HG02970 (cell line): ENCODE measurements around the gene IGF2R.
"Not testable (repeated sequence)": the region's sequence is repeated elsewhere in the genome, so short reads cannot be mapped to it uniquely, and the experiment has no call there.

Source experiments
- ATAC-seq: cut with Tn5 transposase; IDR thresholded peaks from one replicate; pipeline ENCODE4 v1.9.1; 2021; ENCODE audit warnings: mild to moderate bottlenecking, moderate library complexity, moderate number of reproducible peaks; ENCODE audit not compliant: unreplicated experiment, low FRiP score

The IGF2R gene

DNA sequence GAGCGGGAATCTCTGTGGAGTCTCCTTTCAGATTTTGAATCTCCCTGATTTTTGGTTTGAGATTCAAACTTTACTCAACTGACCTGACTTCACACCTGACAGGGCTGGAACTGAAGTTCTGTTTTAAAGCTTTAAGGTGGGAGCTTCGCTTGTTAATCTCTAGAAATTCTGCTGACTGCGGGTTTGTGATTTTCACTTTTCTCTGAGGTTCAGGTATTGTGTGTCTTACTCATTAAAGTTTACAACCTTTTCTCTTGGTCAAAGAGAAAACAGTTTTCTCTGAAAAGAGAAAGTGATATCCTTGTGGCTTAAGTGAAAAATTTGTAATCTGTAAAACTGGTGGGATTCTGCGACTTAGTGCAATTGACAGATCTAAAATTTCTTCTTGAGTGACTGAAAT lies 20.7 kb upstream of the IGF2R start:
- ATAC-seq: no peak

DNA sequence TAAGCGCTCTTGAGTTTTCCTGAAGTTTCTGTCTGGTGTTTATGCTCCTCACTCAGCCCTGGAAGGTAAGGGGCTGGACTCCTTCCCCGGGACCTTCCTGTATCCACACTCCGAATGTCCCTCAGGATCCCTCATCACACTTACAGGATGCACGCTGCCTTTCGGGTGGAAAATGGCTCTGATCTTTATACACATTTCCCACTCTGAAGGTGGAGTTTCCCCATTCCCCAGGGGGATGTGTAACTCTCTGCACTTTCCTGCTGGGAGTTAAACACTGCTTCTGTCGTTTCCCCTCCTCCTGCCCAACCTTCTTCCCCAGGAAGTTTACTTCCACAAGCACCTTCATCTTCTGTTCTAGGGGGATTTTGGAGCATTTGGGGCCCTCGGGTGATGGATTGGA lies 17.1 kb upstream of the IGF2R start:
- ATAC-seq: no peak

GRCh38 chr6:159952289-159953005 lies 16.4 kb upstream of the IGF2R start:
- ATAC-seq: no peak

GRCh38 chr6:159953091-159953601 lies 15.7 kb upstream of the IGF2R start:
- ATAC-seq: no peak

GRCh38 chr6:159955945-159956361 lies 12.9 kb upstream of the IGF2R start:
- no peak for ATAC-seq

DNA sequence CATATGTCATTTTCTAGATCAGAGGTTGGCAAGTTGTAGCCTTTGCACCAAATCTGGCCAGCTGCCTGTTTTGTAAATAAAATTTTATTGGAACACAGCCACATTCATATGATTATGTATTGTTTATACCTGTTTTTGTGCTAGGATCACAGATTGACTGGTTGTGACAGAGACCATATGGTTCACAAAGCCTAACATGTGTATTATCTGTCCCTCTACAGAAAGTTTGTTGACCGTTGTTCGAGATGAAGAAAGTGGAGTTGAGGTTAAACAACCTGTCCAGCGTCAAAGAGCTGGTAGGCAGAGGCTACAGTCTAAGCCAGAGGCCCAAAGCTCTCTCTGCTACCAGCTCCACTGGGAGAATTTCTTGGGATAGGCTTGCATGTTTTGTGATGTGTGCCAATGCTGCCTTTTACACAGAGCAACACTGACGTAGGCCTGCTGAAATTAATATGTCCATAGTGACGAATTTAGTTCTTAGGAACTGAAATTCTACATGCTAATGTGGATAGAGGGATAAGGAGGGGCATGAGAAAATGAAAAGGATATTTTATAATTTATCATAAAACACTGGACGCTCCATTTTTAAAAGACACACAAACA lies 11.7 kb upstream of the IGF2R start:
- ATAC-seq: no peak

GRCh38 chr6:159959165-159959975 lies 9.5 kb upstream of the IGF2R start:
- ATAC-seq: no peak

DNA sequence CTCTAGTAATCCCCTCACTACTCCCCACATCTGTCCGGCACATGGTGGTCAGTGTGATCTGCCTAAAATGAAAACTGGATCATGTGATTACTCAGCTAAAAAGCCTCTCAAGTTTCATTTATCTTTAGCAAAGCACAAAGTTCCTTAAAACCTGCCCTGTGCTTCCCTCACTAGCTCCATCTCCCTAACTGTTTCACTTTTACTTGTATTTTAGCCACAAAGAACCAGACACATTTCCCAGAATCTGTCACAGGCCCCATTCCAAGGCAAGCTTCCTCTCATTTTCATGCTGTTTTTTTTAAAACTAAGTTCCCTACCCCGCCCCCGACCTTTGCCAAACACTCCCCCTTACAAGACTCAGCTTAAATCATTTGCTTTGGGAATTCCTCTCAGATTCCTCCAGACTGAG lies 8.9 kb upstream of the IGF2R start:
- no peak for ATAC-seq

GRCh38 chr6:159960485-159960884 lies 8.4 kb upstream of the IGF2R start:
- ATAC-seq: no peak

- ATAC-seq: no peak
Measured at GRCh38 chr6:159961528-159961927, 7.4 kb upstream of the IGF2R start.

GRCh38 chr6:159963111-159963510 lies 5.8 kb upstream of the IGF2R start:
- no peak for ATAC-seq

DNA sequence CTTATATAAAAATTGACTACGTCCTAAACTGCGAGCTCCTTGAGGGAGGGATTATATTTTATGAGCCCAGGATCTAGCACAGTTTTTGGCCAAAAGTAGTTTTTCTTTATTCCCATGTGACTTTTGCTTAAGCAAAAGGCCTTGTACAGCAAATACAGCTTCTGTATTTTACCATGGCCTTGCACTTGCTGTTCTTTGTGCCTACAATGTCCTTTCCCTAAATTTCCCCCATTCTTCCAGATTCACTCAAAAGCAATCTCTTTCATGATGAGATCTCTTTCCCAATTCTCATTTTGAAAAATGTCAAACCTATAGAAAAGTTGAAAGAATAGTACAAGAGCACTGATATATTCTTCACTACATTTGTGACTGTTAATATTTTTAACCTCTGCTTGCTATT lies 4.8 kb upstream of the IGF2R start:
- ATAC-seq: no peak

DNA sequence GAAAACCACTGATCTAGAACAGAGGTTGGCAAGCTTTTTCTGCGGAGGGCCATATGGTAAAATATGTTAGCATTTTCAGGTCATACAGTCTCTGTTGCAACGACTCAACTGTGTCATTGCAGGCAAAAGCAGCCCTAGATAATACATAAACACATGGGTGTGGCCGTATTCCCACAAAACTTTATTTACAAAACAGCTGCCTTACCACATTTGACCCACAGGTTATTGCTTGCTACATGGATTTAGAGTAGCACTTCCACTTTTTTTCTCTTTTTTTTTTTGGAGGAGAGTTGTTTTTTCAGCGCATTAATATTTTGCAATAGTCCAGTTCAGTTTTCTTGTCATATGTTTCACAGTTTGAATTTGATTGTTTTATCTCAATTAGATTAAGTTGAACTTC lies 2.5 kb upstream of the IGF2R start:
- no peak for ATAC-seq

GRCh38 chr6:159966981-159967380 lies 1.9 kb upstream of the IGF2R start:
- no peak for ATAC-seq

- ATAC-seq: not testable (repeated sequence)
Measured at GRCh38 chr6:159967621-159968020, 1.3 kb upstream of the IGF2R start.

- peak; percentile 34 for ATAC-seq
Measured at GRCh38 chr6:159969204-159969912, 476 bp downstream of the IGF2R start.

- no peak for ATAC-seq
Measured at GRCh38 chr6:159969921-159970320, 1.0 kb downstream of the IGF2R start.

- ATAC-seq: no peak
Measured at GRCh38 chr6:159970659-159971063, 1.8 kb downstream of the IGF2R start.

DNA sequence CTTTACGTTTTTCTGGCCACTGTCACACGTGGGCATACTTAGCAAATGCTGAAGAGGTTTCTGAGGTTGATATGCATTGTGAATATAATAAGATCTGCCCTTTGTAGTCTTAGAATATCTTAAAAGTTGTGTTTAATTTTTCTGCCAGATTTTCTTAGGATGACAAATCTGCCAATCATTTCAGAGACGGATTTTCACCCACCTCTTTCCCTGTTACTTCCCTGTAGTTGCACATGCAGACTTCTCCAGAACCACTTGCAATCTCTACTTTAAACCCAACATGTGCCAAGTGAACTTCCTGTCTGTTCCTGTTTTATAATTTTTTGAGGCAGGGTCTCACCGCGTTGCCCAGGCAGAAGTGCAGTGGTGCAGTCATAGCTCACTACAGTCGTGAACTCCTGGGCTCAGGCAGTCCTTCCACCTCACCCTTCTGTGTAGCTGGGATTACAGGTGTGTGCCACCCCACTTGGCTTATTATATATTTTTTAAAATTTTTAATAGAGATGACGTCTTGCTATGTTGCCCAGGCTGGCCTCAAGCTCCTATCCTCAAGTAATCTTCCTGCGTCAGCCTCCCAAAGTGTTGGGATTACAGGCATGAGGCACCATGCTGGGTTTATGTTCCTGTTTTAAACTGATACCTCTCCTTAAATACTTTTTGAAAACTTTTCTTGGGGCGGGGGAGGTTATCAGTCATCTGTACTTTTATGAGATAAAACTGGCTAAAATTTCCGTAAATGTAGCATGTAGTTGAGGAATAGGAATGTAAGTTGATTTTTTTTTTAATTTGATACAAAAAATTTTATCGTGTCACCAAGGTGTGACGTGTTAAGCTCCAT lies 2.7 kb downstream of the IGF2R start:
- ATAC-seq: no peak
